K562 (cell line): ENCODE results near the gene PNPLA1.

Experiments
- ATF2 ChIP-seq: sonication (generic); formaldehyde crosslinking; IDR thresholded peaks from 2 replicates; pipeline ENCODE4 v1.8.1; 2022; ENCODE audit warnings: missing genetic modification reagents
- BCOR ChIP-seq: fragments of 450-650 bp; IDR thresholded peaks from 2 replicates; pipeline ENCODE4 v1.6.1; 2016
- DACH1 ChIP-seq: fragments of 450-650 bp; IDR thresholded peaks from 2 replicates; pipeline ENCODE4 v1.6.1; 2018; ENCODE audit not compliant: partially characterized antibody
- HNRNPLL ChIP-seq: fragments of 200-400 bp; formaldehyde crosslinking; IDR thresholded peaks from 2 replicates; pipeline ENCODE4 v1.6.1; 2017; ENCODE audit warnings: low read length, low read depth, mild to moderate bottlenecking; ENCODE audit not compliant: poor library complexity, severe bottlenecking
- KDM5B ChIP-seq: fragments of 200-600 bp; sonication (generic); IDR thresholded peaks from 2 replicates; pipeline ENCODE4 v1.6.1; 2012; ENCODE audit warnings: low read depth, mild to moderate bottlenecking, moderate library complexity, low read length, control low read depth, inconsistent platforms; ENCODE audit not compliant: insufficient replicate concordance
- MAX ChIP-seq: sonication (generic); formaldehyde crosslinking; IDR thresholded peaks from 2 replicates; pipeline ENCODE4 v1.9.0; 2022; ENCODE audit warnings: mild to moderate bottlenecking, missing genetic modification reagents
- POLR2A ChIP-seq: fragments of 450-650 bp; conservative IDR thresholded peaks from 2 replicates; pipeline ENCODE4 v1.6.1; 2016
- POLR2AphosphoS5 ChIP-seq: IDR thresholded peaks from 2 replicates; pipeline ENCODE4 v1.6.1; 2011; ENCODE audit warnings: mild to moderate bottlenecking, low read depth, low read length, moderate library complexity; ENCODE audit not compliant: control insufficient read depth, insufficient read depth
- RBBP5 ChIP-seq: fragments of 200-600 bp; sonication (generic); IDR thresholded peaks from 2 replicates; pipeline ENCODE4 v1.6.1; 2012; ENCODE audit warnings: borderline replicate concordance, mild to moderate bottlenecking, low read length, control low read depth, inconsistent platforms; ENCODE audit not compliant: insufficient read depth, poor library complexity, severe bottlenecking
- RFX5 ChIP-seq: IDR thresholded peaks from 2 replicates; pipeline ENCODE4 v1.6.1; 2011; ENCODE audit warnings: low read depth, mild to moderate bottlenecking, improper control_type of control experiment, low read length
- SNIP1 ChIP-seq: fragments of 450-650 bp; IDR thresholded peaks from 2 replicates; pipeline ENCODE4 v1.7.1; 2017; ENCODE audit warnings: low read depth, mild to moderate bottlenecking
- SRF ChIP-seq, 2 experiments: fragments of 250-450, 450-650 bp in 1 of 2; sonication (Bioruptor Pico) in 1 of 2; sonication (generic) in 1 of 2; formaldehyde crosslinking; IDR thresholded peaks; 2 replicates each; pipeline versions ENCODE4 v1.5.0 to v1.5.1; 2020 to 2022; ENCODE audit warnings: mild to moderate bottlenecking in 1 of 2, missing genetic modification reagents in 1 of 2
- UBTF ChIP-seq, 2 experiments: IDR thresholded peaks; 2 replicates each; pipeline ENCODE4 v1.6.1; 2012; ENCODE audit warnings: improper control_type of control experiment in 2 of 2, low read depth in 2 of 2, low read length in 2 of 2, borderline replicate concordance in 1 of 2
- ZNF41 ChIP-seq: fragments of 250-450 bp; sonication (Bioruptor Pico); conservative IDR thresholded peaks from 2 replicates; pipeline ENCODE4 v1.4.0; 2020; ENCODE audit warnings: mild to moderate bottlenecking

GRCh38 chr6:36313649-36313936, 43.7 kb downstream of the PNPLA1 start:
- TF ChIP-seq POLR2AphosphoS5 (no peak), HNRNPLL (no peak), SRF (CRISPR knock-in tag; IDR thresholded peaks at IDR 0.05) (no peak), KDM5B (no peak), DACH1 (no peak), RBBP5 (no peak), RFX5 (no peak), BCOR (no peak), ZNF41 (CRISPR knock-in tag) (no peak), MAX (CRISPR knock-in tag) (no peak), ATF2 (no peak), SNIP1 (no peak), UBTF (IDR thresholded peaks at IDR 0.05; ENCODE audit: borderline replicate concordance in 1 of 2, low read depth in 2 of 2, low read length in 2 of 2) (no peak), POLR2A (no peak)
